HepG2 (cell line): ENCODE results near the gene ERBB4. TPM values are rescaled to one million over a fixed set of nuclear protein-coding genes. Genes with fewer than 3 reads are reported as not detected.

Experiments
- ATAC-seq: fragments of 200-7000 bp; cut with Tn5 transposase; 3 replicates; pipeline ENCODE4 v1.9.1; 2020; ENCODE audit warnings: mild to moderate bottlenecking, moderate library complexity
- BruUV-seq: library from RNA; stranded (reverse); fragments of 400-500 nt; replicated peaks from 2 replicates; lab custom pipeline; 2021; lab: Mats Ljungman, UMichigan
- CTCF ChIA-PET: fragments of 300-600 bp; formaldehyde crosslinking; extraction: SDS; loops from one replicate; lab custom pipeline; 2021; ENCODE audit warnings: low total read pairs, inconsistent platforms, low intra/inter-chr PET ratio; lab: Yijun Ruan, JAX
- POLR2A ChIA-PET: fragments of 350-600 bp; sonication (Branson Sonifier 250); formaldehyde crosslinking; loops from one replicate; lab custom pipeline; 2020; ENCODE audit warnings: antibody characterized with exemption, inconsistent platforms; lab: Yijun Ruan, JAX
- DNase-seq: peaks from one replicate; pipeline ENCODE4 v3.0.0-alpha.2; 2015; ENCODE audit warnings: low spot score
- FAIRE-seq: peaks from 3 replicates; lab custom pipeline; 2011; peaks lifted over from hg19 to GRCh38; lab: Jason Lieb, UNC
- H2AFZ ChIP-seq: one replicate; pipeline ENCODE4 v1.6.1; 2011; ENCODE audit warnings: low read length, inconsistent platforms
- H3K27ac ChIP-seq: fragments of 300-600 bp; 3 replicates; pipeline ENCODE4 v1.8.0; 2011; ENCODE audit warnings: mixed run types, mild to moderate bottlenecking, mixed read lengths, low read length, inconsistent platforms; ENCODE audit not compliant: insufficient read depth; ENCODE audit errors: extremely low read length
- H3K27me3 ChIP-seq, 2 experiments: fragments of 200-600 bp in 1 of 2; 2 replicates in 1 of 2; 3 replicates in 1 of 2; pipeline versions ENCODE4 v1.6.0 to v1.8.0; 2011; ENCODE audit warnings: low read length in 2 of 2, mild to moderate bottlenecking in 2 of 2, moderate library complexity in 2 of 2, inconsistent platforms in 1 of 2; ENCODE audit not compliant: insufficient read depth in 2 of 2, control insufficient read depth in 1 of 2
- H3K36me3 ChIP-seq, 2 experiments: fragments of 200-600 bp in 1 of 2; replicated peaks in 1 of 2; 2 replicates in 1 of 2; 3 replicates in 1 of 2; pipeline versions ENCODE4 v1.5.1 to v1.8.0; 2011; ENCODE audit warnings: low read length in 2 of 2, inconsistent platforms in 1 of 2; ENCODE audit not compliant: insufficient read depth in 2 of 2, control insufficient read depth in 1 of 2
- H3K4me1 ChIP-seq: 2 replicates; pipeline ENCODE4 v1.5.1; 2012; ENCODE audit warnings: low read length, inconsistent platforms; ENCODE audit not compliant: insufficient read depth
- H3K4me2 ChIP-seq: 2 replicates; pipeline ENCODE4 v1.6.0; 2011; ENCODE audit warnings: low read depth, low read length, inconsistent platforms
- H3K4me3 ChIP-seq, 3 experiments: fragments of 200-600 bp in 1 of 3; sonication (generic), shearing (Covaris generic) in 1 of 3; replicated peaks in 1 of 3; 2 replicates each; pipeline ENCODE4 v1.5.1; 2011 to 2016; ENCODE audit warnings: low read length in 3 of 3, inconsistent platforms in 2 of 3, low read depth in 2 of 3, mild to moderate bottlenecking in 2 of 3, control low read depth in 1 of 3, mixed read lengths in 1 of 3; ENCODE audit not compliant: insufficient read depth in 1 of 3
- H3K79me2 ChIP-seq: one replicate; pipeline ENCODE4 v1.6.1; 2011; ENCODE audit warnings: low read length, inconsistent platforms; ENCODE audit not compliant: insufficient read depth
- H3K9ac ChIP-seq: 2 replicates; pipeline ENCODE4 v1.6.0; 2011; ENCODE audit warnings: mild to moderate bottlenecking, low read depth, low read length, inconsistent platforms; ENCODE audit not compliant: insufficient read depth
- H3K9me3 ChIP-seq: 2 replicates; pipeline ENCODE4 v1.5.1; 2012; ENCODE audit warnings: mild to moderate bottlenecking, low read length
- H4K20me1 ChIP-seq: 2 replicates; pipeline ENCODE4 v1.6.0; 2011; ENCODE audit warnings: inconsistent platforms, mild to moderate bottlenecking, low read length, moderate library complexity; ENCODE audit not compliant: insufficient read depth
- E2F1 ChIP-seq: sonication (generic); formaldehyde crosslinking; IDR thresholded peaks from 2 replicates; pipeline ENCODE4 v1.5.0; 2020; ENCODE audit warnings: missing genetic modification reagents
- MIER3 ChIP-seq: IDR thresholded peaks from 2 replicates; pipeline ENCODE4 v1.6.1; 2016; ENCODE audit warnings: missing compliant biosample characterization, borderline replicate concordance
- NR1H2 ChIP-seq: sonication (generic); formaldehyde crosslinking; IDR thresholded peaks from 2 replicates; pipeline ENCODE4 v1.8.1; 2022; ENCODE audit warnings: low read depth, missing genetic modification reagents, borderline replicate concordance
- PHB2 ChIP-seq: fragments of 450-650 bp; IDR thresholded peaks from 2 replicates; pipeline ENCODE4 v1.6.1; 2018; ENCODE audit not compliant: partially characterized antibody
- PTBP1 ChIP-seq: fragments of 200-400 bp; formaldehyde crosslinking; IDR thresholded peaks from 2 replicates; pipeline ENCODE4 v1.6.1; 2018; ENCODE audit warnings: low read length, low read depth; ENCODE audit not compliant: poor library complexity, severe bottlenecking
- SRSF9 ChIP-seq: fragments of 200-400 bp; formaldehyde crosslinking; IDR thresholded peaks from 2 replicates; pipeline ENCODE4 v1.6.1; 2018; ENCODE audit warnings: borderline replicate concordance, mild to moderate bottlenecking, low read depth, low read length; ENCODE audit not compliant: insufficient read depth, poor library complexity, severe bottlenecking
- ZNF12 ChIP-seq: sonication (generic); formaldehyde crosslinking; IDR thresholded peaks from 2 replicates; pipeline ENCODE4 v1.5.0; 2020; ENCODE audit warnings: missing genetic modification reagents
- ZNF224 ChIP-seq: sonication (generic); formaldehyde crosslinking; IDR thresholded peaks from 2 replicates; pipeline ENCODE4 v1.5.0; 2020; ENCODE audit warnings: mild to moderate bottlenecking, missing genetic modification reagents
- ZNF281 ChIP-seq: sonication (generic); formaldehyde crosslinking; IDR thresholded peaks from 2 replicates; pipeline ENCODE4 v1.4.0; 2020; ENCODE audit warnings: missing genetic modification reagents, borderline replicate concordance
- ZNF292 ChIP-seq: sonication (generic); formaldehyde crosslinking; IDR thresholded peaks from 2 replicates; pipeline ENCODE4 v1.8.1; 2022; ENCODE audit warnings: mild to moderate bottlenecking, low read depth, missing genetic modification reagents, borderline replicate concordance
- ZNF644 ChIP-seq: IDR thresholded peaks from 2 replicates; pipeline ENCODE4 v1.6.1; 2016; ENCODE audit warnings: low read depth
- ZNF703 ChIP-seq: sonication (generic); formaldehyde crosslinking; IDR thresholded peaks from 2 replicates; pipeline ENCODE4 v1.5.1; 2020; ENCODE audit warnings: missing genetic modification reagents, mild to moderate bottlenecking, moderate library complexity, borderline replicate concordance
- ZNF83 ChIP-seq: sonication (generic); formaldehyde crosslinking; IDR thresholded peaks from 2 replicates; pipeline ENCODE4 v1.4.0; 2020; ENCODE audit warnings: missing genetic modification reagents, mild to moderate bottlenecking, borderline replicate concordance
- ZSCAN31 ChIP-seq: sonication (generic); formaldehyde crosslinking; IDR thresholded peaks from 2 replicates; pipeline ENCODE4 v1.5.0; 2020; ENCODE audit warnings: low read depth, mild to moderate bottlenecking, missing genetic modification reagents
- WGBS: methylation state at CpG from one replicate; pipeline ENCODE4 v1.1.6; 2017; ENCODE audit warnings: low lambda C conversion rate; 5-methylcytosine and 5-hydroxymethylcytosine counted together
- in situ Hi-C: cut with HindIII; loops from 2 replicates; pipeline ENCODE4 v1.10.0; 2017; ENCODE audit warnings: low pct_unique_long_range_greater_than_20kb; ENCODE audit not compliant: extremely low pct_ligation_motif_present
- intact Hi-C: fragments of 100-400 bp; cut with micrococcal nuclease; formaldehyde crosslinking; loops from one replicate; pipeline ENCODE4 v1.10.0; 2022; ENCODE audit not compliant: unreplicated experiment
- polyA plus RNA-seq, 8 experiments: library from polyadenylated mRNA; depleted of rRNA in 3 of 8; stranded (reverse) in 7 of 8; unstranded in 1 of 8; fragments of >200 nt; fragmentation: Illumina TruSeq in 4 of 8; extraction: Trizol in 4 of 8; gene quantifications; 2 replicates each; pipeline versions ENCODE4 v1.2.1 to v1.2.3, GENCODE V29; 2011 to 2016; ENCODE audit warnings: low read depth in 4 of 8, missing spikeins in 1 of 8, mixed read lengths in 1 of 8; ENCODE audit not compliant: insufficient read depth in 1 of 8
- total RNA-seq, 5 experiments: library from RNA; depleted of rRNA; stranded (reverse); fragments of >200 nt; fragmentation: Illumina TruSeq; extraction: Trizol; gene quantifications; 2 replicates each; pipeline ENCODE4 v1.2.3, GENCODE V29; 2016; ENCODE audit warnings: low read depth in 1 of 5

Gene ERBB4
- total and polyA plus RNA-seq, 2 of the 13 experiments (the other 11 are each of a cell fraction or from before 2014, with no cell fraction given): not detected

DNA sequence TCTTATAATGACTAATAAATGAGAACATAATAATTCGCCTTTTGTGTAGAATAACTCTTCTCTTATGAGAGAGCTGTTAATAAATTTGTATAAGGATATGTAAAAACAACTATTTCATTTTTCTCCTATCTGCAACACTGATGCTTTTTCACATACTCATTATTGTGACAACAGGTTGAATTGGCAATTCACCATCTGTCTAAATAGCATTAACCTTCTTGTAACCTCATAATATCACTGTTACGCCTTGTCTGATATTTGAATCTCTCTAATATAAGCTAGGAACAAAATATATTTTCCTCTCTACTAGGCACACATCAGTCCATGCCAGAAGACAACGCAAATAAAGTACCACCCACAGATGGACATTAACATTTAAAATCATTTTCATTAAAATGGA, 1043.3 kb downstream of the ERBB4 start:
- no peak for FAIRE-seq
- H3K79me2 ChIP-seq: no peaks in the 10 kb centered on the region
- H3K4me2 ChIP-seq: no peak overlapping the region
- DNase-seq: no peak
- no peak overlapping the region for H3K9ac ChIP-seq
- no peak overlapping the region for H2AFZ ChIP-seq
- no peak overlapping the region for H3K4me3 ChIP-seq
- no peak overlapping the region for H3K27ac ChIP-seq
- no peaks in the 10 kb centered on the region for H3K9me3 ChIP-seq
- no peaks in the 10 kb centered on the region for H3K27me3 ChIP-seq
- H3K36me3 ChIP-seq: no peaks in the 10 kb centered on the region
- H3K4me1 ChIP-seq: no peaks in the 10 kb centered on the region
- BruUV-seq: no TSS peak
- POLR2A ChIA-PET: no interaction called here
- 13% methylated on average over 3 of the region's 3 CpGs for WGBS
- intact Hi-C loops (no loop called here), in situ Hi-C loops (no loop called here)
- ATAC-seq: no peak
- TF ChIP-seq NR1H2 (CRISPR knock-in tag) (no peak), ZNF281 (CRISPR knock-in tag) (no peak), PHB2 (no peak), ZNF224 (CRISPR knock-in tag) (no peak)
- CTCF ChIA-PET: no interaction called here
- no peaks in the 10 kb centered on the region for H4K20me1 ChIP-seq

- Histone ChIP-seq H3K79me2 (no peaks in the 10 kb centered on the region), H2AFZ (no peak overlapping the region), H3K36me3 (no peaks in the 10 kb centered on the region), H3K9me3 (no peaks in the 10 kb centered on the region), H3K4me3 (no peak overlapping the region), H3K27ac (no peak overlapping the region), H3K4me1 (no peaks in the 10 kb centered on the region), H3K9ac (no peak overlapping the region), H4K20me1 (no peaks in the 10 kb centered on the region), H3K4me2 (no peak overlapping the region), H3K27me3 (no peaks in the 10 kb centered on the region)
- BruUV-seq: no TSS peak
- no peak for DNase-seq
- in situ Hi-C loops (no loop called here), intact Hi-C loops (no loop called here)
- ChIA-PET POLR2A (no interaction called here), CTCF (no interaction called here)
- 0% methylated on average over 3 of the region's 3 CpGs for WGBS
- no peak for FAIRE-seq
- no peak for ATAC-seq
- TF ChIP-seq ZSCAN31 (CRISPR knock-in tag) (no peak), ZNF12 (no peak), SRSF9 (no peak), MIER3 (CRISPR knock-in tag) (no peak), PTBP1 (no peak), ZNF83 (CRISPR knock-in tag) (no peak), ZNF292 (CRISPR knock-in tag) (no peak), E2F1 (CRISPR knock-in tag) (no peak), ZNF644 (no peak), ZNF703 (no peak)
These were observed 1044.1 kb downstream of the ERBB4 start for GRCh38 chr2:211494536-211494935.
